Measurements from ENCODE around the gene KIF19.
"Not testable (repeated sequence)": the region's sequence is repeated elsewhere in the genome, so short reads cannot be mapped to it uniquely, and the experiment has no call there.

The KIF19 gene

DNA sequence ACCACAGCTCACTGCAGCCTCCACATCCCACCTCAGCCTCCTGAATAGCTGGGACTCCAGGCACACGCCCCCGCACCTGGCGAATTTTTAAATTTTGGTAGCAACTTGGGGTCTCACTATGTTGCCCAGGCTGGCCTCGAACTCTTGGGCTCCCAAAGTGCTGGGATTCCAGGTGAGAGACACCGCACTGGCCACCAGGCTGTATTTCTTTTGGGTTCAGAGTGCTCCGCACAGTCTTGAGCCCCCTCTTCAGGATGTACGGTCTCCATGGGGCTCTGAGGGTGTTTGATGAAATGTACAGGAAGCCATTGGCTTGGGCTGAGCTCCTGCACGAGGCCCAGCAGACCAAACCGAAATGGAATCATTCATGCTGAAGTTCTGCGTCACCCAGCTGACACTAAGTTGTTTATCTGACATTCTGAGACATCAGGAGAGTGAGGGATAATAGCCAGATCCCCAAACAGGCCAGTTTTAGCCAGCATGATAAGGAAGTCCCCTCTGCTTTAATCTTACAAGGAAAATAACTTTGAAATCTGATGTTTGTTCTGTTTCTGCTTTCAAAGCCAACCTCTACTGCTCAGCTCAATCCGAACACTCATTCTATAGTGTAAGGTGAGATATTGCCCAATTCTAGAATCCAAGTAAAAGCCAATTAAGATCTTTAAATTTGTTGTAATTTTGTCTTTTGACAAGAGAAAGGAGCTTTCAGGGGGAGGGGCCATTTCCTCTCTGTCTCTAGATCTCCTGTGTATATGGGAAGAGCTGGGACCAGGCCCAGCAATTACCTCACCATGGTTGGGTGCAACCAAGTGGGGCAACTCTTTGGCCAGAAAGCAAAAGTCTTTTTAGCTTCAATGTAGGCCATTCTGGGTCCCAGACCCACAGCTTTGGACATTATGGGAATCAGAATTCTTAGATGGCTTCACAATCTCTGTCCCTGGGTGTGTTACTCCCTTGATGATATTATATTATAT, 64.9 kb downstream of the KIF19 start:
- DNase-seq: no peak

DNA sequence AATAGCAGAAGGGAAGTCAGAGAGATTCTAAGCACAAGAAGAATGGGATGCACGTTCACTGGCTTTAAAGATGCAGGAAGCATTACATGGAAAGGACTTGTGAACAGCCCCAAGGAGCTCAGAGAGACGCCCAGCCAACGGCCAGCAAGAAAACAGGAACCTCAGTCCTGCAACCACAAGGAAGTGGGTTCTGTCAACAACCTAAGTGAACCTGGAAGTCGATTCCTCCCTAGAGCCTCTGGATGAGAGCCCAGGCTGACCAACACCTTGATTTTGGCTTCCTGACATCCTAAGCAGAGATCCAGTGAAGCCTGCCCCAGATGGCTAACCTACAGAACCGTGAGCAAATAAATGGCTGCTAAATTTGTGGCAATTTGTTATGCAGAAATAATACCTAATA, 65.7 kb downstream of the KIF19 start:
- DNase-seq: no peak

DNA sequence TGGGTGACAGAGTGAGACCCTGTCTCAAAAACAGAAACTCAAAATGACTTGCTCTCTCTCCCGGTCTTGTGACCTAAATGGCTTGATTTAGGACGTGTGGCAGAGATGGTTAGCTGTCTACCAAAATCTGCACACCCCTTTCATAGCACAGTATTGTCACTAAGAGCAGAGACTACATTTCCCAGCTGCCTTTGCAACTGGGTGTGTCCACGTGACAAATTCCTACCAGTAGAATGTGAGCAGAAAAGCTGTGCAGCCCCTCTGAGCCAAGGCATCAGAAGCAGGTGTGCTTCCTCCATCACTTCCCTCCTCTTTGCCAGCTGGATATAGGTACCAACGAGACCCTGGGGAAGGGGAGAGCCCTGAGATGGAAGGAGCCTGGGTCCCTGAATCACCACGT, 66.8 kb downstream of the KIF19 start:
- no peak for DNase-seq

DNA sequence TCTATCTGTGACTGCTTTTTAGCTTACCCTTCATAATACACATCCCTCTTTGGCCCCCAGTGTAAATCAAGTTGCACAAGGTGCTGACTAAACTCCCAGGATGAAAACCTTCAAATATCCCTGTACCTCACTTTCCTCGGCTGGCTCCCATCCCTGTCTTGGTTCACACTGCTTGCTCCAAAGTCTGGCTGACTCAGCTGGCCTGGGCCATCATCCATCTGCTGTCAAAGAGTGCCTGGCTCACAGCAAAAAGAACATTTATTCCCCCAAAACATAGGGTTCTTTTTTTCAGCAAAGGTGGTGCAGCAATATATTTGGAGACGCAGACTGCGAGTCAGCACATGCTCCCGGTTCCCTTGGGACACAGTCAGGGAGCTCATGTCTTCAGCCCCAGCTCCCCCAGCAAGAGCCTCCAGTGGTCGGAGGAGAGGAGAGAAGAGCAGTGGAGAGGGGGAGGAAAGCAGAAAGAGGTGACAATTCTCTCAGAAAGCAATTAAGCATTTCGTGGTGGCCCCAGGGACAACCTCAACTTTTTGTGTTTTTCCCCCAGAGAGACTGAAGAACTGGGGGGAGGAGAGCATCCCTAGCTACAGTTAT, 67.4 kb downstream of the KIF19 start:
- no peak for DNase-seq

DNA sequence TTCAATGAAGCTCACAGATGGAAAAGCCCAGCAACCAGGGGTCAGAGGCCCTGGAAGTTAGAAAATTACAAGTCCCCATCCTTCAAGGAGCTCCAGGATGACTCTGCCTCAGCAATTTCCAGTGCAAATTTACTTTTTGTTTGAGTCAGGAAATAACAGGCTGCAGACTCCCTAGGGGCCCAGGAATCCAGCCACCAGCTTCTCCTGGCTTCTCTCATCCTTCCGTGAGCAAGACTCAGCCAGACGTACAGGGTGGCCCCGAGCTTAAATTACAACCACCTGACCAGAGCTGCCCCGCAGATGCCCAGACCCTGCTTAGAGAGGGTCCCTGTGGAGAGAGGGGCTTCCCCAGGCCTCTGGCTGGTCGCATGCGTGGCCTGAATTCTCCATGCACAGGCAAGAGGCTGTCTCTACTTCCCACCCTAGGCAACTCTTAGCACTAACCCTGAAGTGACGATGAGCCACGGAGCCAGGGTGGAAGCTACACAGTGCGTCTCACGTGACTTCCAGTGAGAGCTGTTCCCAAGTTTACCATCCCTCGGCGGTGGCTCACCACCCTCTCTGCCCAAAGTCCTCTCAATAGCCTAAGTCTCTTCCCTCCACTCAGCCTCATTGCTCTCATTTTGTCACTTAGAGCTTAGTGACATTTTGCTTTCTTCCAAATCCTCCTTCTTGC, 68.4 kb downstream of the KIF19 start:
- no peak for DNase-seq

DNA sequence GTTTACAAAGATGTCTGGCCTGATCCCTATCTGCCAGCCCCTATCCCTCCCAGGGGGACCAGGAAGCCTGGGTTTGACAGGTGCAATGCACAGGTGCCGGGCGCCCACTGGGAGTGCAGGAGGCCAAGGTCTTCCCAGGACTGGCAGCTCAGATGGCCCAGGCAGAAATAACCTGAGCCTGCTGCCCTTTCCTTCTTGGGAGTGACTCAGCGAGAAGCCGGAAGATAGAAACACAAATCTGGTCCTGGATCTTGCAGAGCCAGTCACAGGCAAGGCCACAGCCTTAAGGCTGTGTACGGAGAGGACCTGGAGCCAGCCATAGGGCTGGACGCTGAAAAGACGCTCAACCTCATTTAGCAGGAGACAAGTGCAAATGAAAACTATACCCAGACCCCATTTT, 69.0 kb downstream of the KIF19 start:
- DNase-seq: no peak

DNA sequence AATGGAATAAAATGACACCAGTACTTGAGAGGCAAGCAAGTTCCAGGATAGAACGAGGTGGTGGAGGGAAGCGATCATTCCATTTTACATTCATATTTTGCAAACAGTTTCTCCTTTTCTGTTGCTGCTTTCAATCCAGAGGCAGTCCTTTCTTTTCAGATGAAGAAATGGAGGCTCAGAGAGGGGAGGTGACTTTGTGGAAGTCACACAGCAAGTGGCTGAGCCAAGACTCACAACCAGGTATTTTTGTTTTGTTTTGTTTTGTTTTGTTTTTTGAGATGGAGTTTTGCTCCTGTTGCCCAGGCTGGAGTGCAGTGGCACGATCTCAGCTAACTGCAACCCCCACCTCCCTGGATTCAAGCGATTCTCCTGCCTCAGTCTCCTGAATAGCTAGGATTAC, 70.5 kb downstream of the KIF19 start:
- DNase-seq: no peak

DNA sequence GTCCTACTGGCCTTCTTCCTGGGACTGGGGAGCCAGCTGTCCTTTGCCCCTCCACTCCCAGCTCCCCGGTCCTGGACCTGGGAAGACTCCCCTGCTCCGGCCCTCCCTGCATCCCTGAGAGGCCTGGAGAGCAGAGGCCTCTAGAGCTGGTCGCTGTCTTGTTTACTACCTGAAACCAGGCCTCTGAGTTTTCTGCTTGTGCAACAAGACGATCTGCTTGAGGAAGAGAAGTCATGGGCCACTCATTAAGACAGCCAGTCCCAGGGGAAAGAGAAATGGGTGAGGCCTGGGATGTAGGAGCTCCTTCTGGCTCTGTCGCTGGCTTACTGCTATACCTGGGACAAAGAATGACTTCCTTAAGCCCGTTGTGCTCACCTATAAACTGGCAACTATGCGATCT, 76.0 kb downstream of the KIF19 start:
- no peak for DNase-seq

DNA sequence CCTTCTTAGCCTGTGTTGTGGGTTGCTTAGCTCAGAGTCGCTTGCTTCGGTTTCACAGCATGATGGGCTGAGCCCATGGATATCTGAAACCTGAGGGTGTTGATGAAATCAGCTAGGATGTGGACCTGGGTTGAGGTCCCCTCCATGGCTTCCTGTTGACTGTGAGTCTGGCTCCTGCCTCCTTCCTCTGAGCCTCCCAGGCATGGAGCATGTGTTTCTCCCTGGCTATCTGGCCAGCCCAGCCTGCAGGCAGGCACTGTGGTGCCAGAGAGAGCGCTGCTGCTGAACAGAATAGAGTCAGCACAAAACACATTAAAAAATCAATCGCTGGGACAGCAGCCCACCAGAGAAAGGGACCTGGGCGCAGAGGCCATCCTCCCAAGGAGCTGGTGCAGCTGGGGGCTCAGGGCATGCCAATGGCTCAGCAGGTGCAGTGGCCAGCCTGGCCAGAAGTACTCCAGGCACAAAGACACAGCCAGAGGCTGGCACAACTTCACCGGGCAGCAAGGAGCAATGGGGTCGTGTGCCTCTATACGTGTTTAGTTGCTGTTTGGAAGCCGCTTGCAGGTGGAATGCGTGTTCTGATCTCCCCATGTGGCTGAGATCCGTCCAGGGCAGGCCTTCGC, 77.6 kb downstream of the KIF19 start:
- no peak for DNase-seq

DNA sequence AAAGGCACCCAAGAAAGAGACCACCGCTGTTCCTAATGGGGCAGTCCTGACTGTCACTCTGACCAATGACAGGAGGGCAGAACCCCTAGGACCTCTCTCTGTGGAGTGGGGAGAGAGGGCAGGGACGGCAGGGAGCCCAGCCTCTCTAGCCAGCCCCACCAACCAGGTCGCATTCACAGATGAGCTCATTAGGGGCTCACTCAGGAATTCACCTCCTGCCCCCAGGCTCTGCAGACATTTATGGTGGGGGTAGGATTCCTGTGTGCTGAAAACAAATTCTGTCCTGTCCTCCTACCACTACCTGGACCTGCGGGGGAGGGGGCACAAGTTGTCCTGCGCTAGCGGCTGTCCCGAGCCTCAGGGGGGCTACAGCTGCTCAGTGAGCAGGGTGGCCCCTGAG, 78.2 kb downstream of the KIF19 start:
- DNase-seq: no peak

DNA sequence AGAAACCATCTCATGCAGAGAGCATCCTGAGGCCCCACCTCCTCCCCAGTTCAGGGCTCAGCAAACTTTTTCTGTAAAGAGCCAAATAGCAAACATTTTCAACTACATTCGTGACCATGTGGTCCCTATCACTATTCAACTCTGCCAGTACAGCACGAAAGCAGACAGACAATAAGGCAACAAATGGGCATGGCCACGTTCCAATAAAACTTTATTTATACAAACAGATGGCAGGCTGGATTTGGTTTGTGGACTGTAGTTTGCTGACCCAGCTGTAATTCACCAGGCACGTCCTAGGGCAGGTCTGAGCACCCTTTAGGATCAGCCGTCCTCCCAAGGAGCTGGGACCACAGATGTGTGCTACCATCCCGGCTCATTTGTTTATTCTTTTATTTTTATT, 78.8 kb downstream of the KIF19 start:
- DNase-seq: no peak

DNA sequence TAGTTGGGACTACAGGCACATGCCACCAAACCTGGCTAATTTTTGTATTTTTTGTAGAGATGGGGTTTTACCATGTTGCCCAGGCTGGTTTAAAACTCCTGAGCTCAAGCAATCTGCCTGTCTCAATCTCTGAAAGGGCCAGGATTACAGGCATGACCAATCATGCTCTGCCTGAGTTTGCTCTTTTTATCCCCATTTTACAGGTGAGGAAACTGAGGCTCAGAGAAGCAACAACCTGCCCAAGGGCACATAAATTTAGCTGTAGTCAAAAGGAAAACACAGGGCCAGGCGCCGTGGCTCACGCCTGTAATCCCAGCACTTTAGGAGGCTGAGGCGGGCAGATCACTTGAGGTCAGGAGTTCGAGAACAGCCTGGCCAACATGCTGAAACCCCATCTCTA, 79.3 kb downstream of the KIF19 start:
- DNase-seq: not testable (repeated sequence)
